Tibial artery (tissue), 4 donors: ENCODE data around the gene LIN28A.

Experiments used
- DNase-seq, 2 donors: peaks; one replicate each; pipeline ENCODE4 v3.0.0-alpha.2; 2019
- H3K27ac ChIP-seq, 2 donors: fragments of 200-600 bp; sonication (generic) in 1 of 2; 1 replicate in 1 of 2; 2 replicates in 1 of 2; pipeline ENCODE4 v1.5.1; 2018 to 2019; ENCODE audit warnings: mild to moderate bottlenecking in 1 of 2
- H3K27me3 ChIP-seq, 2 donors: fragments of 200-600 bp; sonication (generic) in 1 of 2; one replicate each; pipeline versions ENCODE4 v1.5.1 to v1.6.0; 2016 to 2019
- H3K36me3 ChIP-seq, 3 donors: fragments of 200-600 bp; sonication (generic) in 2 of 3; one replicate each; pipeline ENCODE4 v1.5.1; 2016 to 2019; ENCODE audit warnings: mild to moderate bottlenecking in 2 of 3
- H3K4me1 ChIP-seq, 4 donors: fragments of 200-600 bp; sonication (generic) in 2 of 4; 1 replicate in 3 of 4; 2 replicates in 1 of 4; pipeline ENCODE4 v1.5.1; 2016 to 2019
- H3K4me3 ChIP-seq, 2 donors: fragments of 200-600 bp; sonication (generic) in 1 of 2; 1 replicate in 1 of 2; 2 replicates in 1 of 2; pipeline ENCODE4 v1.5.1; 2018 to 2019; ENCODE audit warnings: mild to moderate bottlenecking in 2 of 2
- H3K9me3 ChIP-seq, 3 donors: fragments of 200-600 bp; sonication (generic) in 1 of 3; one replicate each; pipeline ENCODE4 v1.5.1; 2016 to 2019
- intact Hi-C: fragments of 100-400 bp; cut with DNase I; formaldehyde crosslinking; loops from one replicate; pipeline ENCODE4 v1.15.0; 2023; ENCODE audit warnings: low total_unique reads
- TF ChIP-seq, protein P1 (sequence below), 2 experiments: fragments of 200-600 bp in 1 of 2; fragments of 450-650 bp in 1 of 2; IDR thresholded peaks; one replicate each; pipeline ENCODE4 v1.5.1; 2017 to 2019; ENCODE audit warnings: antibody characterized with exemption in 2 of 2, mild to moderate bottlenecking in 1 of 2, moderate library complexity in 1 of 2

Gene LIN28A

DNA sequence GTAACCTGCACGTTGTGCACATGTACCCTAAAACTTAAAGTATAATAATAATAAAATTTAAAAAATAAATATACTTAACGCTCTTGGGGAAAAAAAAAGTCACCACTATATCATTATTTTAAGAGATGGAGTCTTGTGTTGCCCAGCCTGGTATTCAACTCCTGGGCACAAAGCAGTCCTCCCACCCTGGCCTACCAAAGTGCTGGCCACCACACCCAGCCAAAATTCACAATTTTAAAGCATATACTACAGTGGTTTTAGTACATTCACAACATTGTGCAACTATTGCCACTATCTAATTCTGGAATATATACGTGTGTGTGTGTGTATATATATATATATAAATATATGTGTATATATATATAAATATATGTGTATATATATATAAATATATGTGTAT, 67.5 kb downstream of the LIN28A start:
- H3K36me3 ChIP-seq = peaks cover 32 to 61% (median 59%) of the 10 kb centered on the region in 3 donors
- H3K27ac ChIP-seq = no peak overlapping the region
- no peaks in the 10 kb centered on the region for H3K27me3 ChIP-seq
- intact Hi-C loops = no loop called here
- TF ChIP-seq, protein P1, sequence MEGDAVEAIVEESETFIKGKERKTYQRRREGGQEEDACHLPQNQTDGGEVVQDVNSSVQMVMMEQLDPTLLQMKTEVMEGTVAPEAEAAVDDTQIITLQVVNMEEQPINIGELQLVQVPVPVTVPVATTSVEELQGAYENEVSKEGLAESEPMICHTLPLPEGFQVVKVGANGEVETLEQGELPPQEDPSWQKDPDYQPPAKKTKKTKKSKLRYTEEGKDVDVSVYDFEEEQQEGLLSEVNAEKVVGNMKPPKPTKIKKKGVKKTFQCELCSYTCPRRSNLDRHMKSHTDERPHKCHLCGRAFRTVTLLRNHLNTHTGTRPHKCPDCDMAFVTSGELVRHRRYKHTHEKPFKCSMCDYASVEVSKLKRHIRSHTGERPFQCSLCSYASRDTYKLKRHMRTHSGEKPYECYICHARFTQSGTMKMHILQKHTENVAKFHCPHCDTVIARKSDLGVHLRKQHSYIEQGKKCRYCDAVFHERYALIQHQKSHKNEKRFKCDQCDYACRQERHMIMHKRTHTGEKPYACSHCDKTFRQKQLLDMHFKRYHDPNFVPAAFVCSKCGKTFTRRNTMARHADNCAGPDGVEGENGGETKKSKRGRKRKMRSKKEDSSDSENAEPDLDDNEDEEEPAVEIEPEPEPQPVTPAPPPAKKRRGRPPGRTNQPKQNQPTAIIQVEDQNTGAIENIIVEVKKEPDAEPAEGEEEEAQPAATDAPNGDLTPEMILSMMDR (IDR thresholded peaks at IDR 0.05) = no peak
- H3K4me3 ChIP-seq = no peak overlapping the region
- DNase-seq = no peak
- H3K4me1 ChIP-seq = peaks cover 0 to 14% (median 10%) of the 10 kb centered on the region in 4 donors
- H3K9me3 ChIP-seq = no peaks in the 10 kb centered on the region

DNA sequence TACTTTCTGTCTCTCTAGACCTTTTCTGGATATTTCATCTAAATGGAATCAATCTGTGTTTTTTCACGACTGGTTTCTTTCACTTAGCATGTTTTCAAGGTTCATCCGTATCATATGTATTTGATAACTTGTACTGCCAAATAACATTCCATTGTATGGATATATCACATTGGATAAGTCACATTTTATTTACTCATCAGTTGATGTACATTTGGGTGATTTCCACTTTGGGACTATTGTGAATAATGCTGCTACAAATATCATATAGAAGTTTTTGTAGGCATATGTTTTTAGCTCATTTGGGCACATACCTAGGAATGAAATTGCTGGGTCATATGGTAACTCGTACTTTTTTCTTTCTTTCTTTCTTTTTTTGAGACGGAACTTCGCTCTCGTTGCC, 68.4 kb downstream of the LIN28A start:
- Histone ChIP-seq H3K36me3 (peaks cover 29 to 60% (median 55%) of the 10 kb centered on the region in 3 donors), H3K4me1 (peaks cover 0 to 7% (median 2%) of the 10 kb centered on the region in 4 donors), H3K27ac (no peak overlapping the region), H3K9me3 (no peaks in the 10 kb centered on the region), H3K27me3 (no peaks in the 10 kb centered on the region), H3K4me3 (no peak overlapping the region)
- DNase-seq = no peak
- intact Hi-C loops = no loop called here
- TF ChIP-seq, protein P1 (IDR thresholded peaks at IDR 0.05) = no peak
